HG03045 (cell line): ENCODE results near the gene FRMPD4.

Experiments
- ATAC-seq: cut with Tn5 transposase; IDR thresholded peaks from one replicate; pipeline ENCODE4 v1.9.1; 2021; ENCODE audit warnings: mild to moderate bottlenecking, moderate library complexity; ENCODE audit not compliant: unreplicated experiment

The FRMPD4 gene

GRCh38 chrX:12360383-12360782 is 222.1 kb downstream of the FRMPD4 start:
- ATAC-seq = no peak

GRCh38 chrX:12360986-12361598 is 222.8 kb downstream of the FRMPD4 start:
- no peak for ATAC-seq

GRCh38 chrX:12363216-12363615 is 224.9 kb downstream of the FRMPD4 start:
- no peak for ATAC-seq

GRCh38 chrX:12366440-12366839 is 228.2 kb downstream of the FRMPD4 start:
- no peak for ATAC-seq

GRCh38 chrX:12367254-12367653 is 229.0 kb downstream of the FRMPD4 start:
- ATAC-seq = no peak

- ATAC-seq = no peak
Measured at GRCh38 chrX:12370497-12370986, 232.3 kb downstream of the FRMPD4 start.

GRCh38 chrX:12372111-12372510 is 233.8 kb downstream of the FRMPD4 start:
- no peak for ATAC-seq

- ATAC-seq = no peak
Measured at GRCh38 chrX:12374286-12374685, 236.0 kb downstream of the FRMPD4 start.

- ATAC-seq = no peak
Measured at GRCh38 chrX:12378253-12378652, 240.0 kb downstream of the FRMPD4 start.

- ATAC-seq = no peak
Measured at GRCh38 chrX:12378706-12379105, 240.4 kb downstream of the FRMPD4 start.

GRCh38 chrX:12379671-12380070 is 241.4 kb downstream of the FRMPD4 start:
- no peak for ATAC-seq

GRCh38 chrX:12383196-12383595 is 244.9 kb downstream of the FRMPD4 start:
- ATAC-seq = no peak

- ATAC-seq = no peak
Measured at GRCh38 chrX:12390301-12390700, 252.0 kb downstream of the FRMPD4 start.

GRCh38 chrX:12396584-12396983 is 258.3 kb downstream of the FRMPD4 start:
- no peak for ATAC-seq

GRCh38 chrX:12400218-12400617 is 261.9 kb downstream of the FRMPD4 start:
- no peak for ATAC-seq

- no peak for ATAC-seq
Measured at GRCh38 chrX:12401252-12401651, 263.0 kb downstream of the FRMPD4 start.

- ATAC-seq = no peak
Measured at GRCh38 chrX:12403474-12404082, 265.3 kb downstream of the FRMPD4 start.

GRCh38 chrX:12405306-12405705 is 267.0 kb downstream of the FRMPD4 start:
- no peak for ATAC-seq

GRCh38 chrX:12410523-12410922 is 272.2 kb downstream of the FRMPD4 start:
- no peak for ATAC-seq

GRCh38 chrX:12411831-12412230 is 273.6 kb downstream of the FRMPD4 start:
- ATAC-seq = no peak

GRCh38 chrX:12412561-12412960 is 274.3 kb downstream of the FRMPD4 start:
- ATAC-seq = no peak

- no peak for ATAC-seq
Measured at GRCh38 chrX:12419591-12419990, 281.3 kb downstream of the FRMPD4 start.

- ATAC-seq = no peak
Measured at GRCh38 chrX:12421918-12422317, 283.6 kb downstream of the FRMPD4 start.
